Hematopoietic multipotent progenitor cell treated with erythropoietin and hydrocortisone succinate and interleukin-3 and kit ligand, for 8 days (in vitro differentiated cells): ENCODE data around the gene PRRG3.
"Not testable (repeated sequence)": the region's sequence is repeated elsewhere in the genome, so short reads cannot be mapped to it uniquely, and the experiment has no call there.

Experiments used
- DNase-seq: peaks from one replicate; pipeline ENCODE4 v3.0.0-alpha.2; 2015

The PRRG3 gene

DNA sequence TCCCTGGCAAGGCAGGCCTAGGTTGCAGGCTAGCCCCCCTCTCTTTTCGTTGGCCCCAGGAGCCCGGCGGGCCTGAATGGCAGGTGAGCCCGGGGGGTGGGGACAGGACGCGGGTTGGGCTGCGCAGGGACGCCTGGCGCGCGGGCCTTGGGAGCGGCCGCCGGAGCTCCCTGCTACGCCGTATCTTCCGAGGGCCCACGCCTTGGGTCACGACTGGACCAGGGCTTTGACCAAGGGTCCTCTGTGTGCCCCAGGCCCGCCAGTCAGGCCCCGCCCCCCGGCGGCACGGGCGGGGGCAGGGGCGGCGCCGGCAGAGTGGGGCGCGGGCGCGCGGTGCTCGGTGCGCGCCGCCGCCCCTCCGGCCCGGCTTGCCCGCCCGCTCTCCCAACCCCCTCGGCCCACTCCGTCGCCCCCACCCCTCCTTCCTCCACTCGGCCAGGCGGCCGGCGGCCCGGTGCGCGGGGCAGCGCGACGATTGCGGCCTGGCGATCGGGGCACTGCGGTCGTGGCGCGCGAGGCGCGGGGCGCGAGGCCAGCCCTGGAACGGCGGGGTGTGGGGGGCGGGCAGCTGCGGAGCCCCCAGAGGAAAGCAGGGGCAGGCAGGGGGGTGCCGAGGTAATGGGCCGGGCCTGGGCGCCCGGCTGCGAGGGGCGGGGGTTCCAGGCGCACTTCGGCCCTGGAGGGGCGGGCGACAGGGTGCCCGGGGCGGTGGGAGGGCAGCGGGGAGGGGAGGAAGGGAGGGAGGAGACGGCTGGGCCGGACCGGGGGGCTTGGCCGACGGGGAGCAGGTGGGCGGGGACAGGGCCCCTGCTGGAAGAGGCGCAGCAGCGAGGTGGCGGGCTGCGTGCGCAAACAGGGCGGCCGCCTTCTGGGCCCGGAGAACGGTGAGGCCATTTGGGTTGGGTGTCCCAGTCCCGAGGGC is at the start of gene PRRG3:
PRRG3 (plus strand) TSS at position 798 of the 922 bp plus-strand sequence. CDS start 3,357 bp downstream, outside the sequence.
- DNase-seq, result no peak

DNA sequence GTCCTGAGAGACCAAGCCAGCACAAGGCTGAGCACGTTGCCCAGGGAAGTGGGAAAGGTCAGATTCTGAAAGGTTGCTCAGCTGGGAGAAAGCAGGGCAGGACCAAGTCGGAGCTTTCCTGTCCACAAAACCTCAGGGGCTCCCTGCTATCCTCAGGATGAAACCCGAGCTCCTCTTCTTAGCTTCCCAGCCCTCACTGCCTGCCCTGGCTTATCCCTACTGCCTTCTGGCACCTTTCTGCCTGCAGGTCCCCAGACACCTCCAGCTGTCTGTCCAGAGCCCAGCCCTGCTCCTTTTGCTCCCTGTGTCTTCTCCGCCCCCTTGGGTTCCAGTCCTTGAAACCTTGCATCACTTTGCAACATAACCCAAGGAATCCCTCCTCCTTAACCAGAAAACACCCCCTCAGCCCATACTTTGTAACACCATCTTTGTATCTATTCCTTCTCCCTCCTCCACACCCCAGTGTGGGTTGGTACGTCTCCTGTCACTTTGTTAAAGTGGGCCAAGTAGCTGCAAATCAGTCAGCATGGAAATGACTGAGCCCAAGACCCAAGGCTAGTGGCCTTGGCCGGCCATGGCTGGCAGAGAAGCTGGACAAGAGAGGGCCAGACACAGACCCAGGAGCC is 20.0 kb upstream of the PRRG3 start:
- no peak for DNase-seq

GRCh38 chrX:151676196-151676595 is 19.1 kb upstream of the PRRG3 start:
- peak; percentile 55 for DNase-seq

- DNase-seq, result peak; percentile 83
Measured at GRCh38 chrX:151679798-151680402, 15.4 kb upstream of the PRRG3 start.

DNA sequence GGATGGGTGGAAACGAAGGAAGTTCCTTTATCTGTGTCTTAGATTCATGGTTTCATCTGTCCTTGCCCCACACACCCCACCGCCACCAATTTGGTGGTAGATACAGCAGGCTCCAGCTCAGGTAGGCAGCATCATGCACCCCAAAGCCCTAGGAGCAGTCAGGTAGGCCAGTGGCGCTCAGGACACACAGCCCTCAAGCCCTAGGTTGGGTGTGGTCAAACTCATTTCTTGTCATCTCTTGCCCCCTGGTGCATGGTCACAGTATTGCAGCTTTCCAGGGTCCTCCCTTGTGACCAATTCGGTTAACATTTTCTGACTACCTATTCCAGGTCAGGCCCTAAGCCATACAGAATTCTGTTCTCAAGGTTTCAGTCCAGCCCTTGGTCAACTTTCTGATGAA is 14.5 kb upstream of the PRRG3 start:
- DNase-seq, result peak; percentile 74

- no peak for DNase-seq
Measured at GRCh38 chrX:151687635-151688034, 7.6 kb upstream of the PRRG3 start.

- DNase-seq, result no peak
Measured at GRCh38 chrX:151688695-151689094, 6.6 kb upstream of the PRRG3 start.

DNA sequence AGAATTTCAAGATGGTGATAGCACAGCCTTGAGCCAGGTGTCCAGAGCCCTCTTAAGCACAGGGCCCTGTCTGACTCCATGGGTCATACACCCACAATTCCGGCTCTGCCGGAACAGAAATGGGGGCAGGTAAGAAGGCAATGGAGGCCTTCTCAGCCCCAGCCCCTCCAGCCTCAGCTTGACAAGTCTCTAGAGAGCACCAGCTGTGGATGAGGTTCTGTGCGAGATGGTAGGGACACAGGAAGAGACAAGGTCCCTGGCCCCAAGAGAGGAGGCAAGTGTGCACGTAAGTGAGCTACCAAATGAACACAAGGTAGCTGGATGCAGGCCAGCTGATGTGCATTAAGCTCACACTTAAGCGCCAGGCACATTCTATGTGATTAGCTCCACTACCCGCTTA is 2.4 kb upstream of the PRRG3 start:
- DNase-seq, result no peak

DNA sequence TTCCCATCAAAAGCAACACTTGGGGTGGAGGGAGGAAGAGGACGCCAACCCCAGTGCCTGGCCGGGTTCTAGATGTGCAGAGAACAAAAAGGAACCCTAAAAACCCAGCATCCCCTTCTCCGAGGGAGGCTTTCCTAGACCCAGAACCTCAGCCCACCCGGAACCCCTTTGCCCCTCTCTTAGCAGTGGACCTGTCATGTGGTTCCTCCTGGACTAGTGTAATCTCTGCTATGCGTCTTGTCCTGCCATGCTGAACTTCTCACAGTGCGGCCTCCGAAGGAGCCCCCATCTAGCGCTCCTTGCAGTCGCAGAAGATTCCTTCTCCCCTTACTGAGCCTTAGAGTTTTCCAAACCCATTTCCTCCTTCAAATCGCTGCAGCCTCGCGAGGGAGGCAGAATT is 1.1 kb upstream of the PRRG3 start:
- DNase-seq, result no peak

GRCh38 chrX:151695583-151696340 is 504 bp downstream of the PRRG3 start:
- DNase-seq, result no peak

DNA sequence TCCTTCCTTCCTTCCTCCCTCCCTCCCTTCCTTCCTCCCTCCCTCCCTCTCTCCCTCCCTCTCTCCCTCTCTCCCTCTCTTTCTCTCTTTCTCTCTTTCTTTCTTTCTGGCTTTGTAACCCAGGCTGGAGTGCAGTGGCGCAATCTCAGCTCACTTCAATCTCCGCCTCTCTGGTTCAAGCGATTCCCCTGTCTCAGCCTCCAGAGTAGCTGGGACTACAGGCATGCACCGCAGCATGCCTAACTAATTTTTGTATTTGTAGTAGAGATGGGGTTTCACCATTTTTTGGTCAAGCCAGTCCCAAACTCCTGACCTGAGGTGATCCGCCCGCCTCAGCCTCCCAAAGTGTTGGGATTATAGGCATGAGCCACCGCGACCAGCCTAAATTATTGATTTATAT is 1.8 kb downstream of the PRRG3 start:
- not testable (repeated sequence) for DNase-seq

- DNase-seq, result no peak
Measured at GRCh38 chrX:151697522-151697921, 2.3 kb downstream of the PRRG3 start.

DNA sequence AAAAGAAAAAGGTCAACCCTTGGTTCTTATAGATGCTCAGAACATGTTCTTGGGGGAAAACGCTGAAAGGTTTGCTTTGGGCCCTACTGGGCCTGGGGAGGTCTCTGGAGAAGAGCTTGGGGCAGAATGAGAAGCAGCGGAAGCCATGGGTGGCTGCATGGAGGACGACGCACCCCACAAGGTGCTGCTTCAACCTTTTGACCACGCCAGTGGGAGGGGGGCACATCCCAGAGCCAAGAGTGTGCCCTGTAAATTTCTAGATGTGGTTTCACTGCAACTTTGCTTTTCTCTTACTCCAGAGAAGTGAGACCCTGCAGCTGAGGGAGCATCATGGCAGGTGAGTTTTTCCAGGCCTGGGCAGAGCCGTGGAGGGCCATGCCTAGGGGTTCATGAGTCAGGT is 3.2 kb downstream of the PRRG3 start:
- DNase-seq, result no peak

DNA sequence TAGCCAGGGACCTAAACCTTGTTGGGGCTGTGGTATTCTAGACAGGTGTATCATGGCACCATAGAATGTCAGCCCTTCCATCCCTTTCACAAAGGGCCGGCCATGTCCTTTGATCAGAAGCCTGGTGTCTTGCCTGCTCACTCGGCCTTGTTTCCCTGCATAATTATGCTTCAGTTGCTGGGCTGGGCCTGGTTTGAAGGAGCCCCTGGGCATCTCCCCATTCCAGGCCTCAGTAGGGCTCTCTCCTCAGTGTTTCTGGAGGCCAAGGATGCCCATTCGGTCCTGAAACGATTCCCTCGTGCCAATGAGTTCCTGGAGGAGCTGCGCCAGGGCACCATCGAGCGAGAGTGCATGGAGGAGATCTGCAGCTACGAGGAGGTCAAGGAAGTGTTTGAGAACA is 4.5 kb downstream of the PRRG3 start:
- DNase-seq, result no peak

DNA sequence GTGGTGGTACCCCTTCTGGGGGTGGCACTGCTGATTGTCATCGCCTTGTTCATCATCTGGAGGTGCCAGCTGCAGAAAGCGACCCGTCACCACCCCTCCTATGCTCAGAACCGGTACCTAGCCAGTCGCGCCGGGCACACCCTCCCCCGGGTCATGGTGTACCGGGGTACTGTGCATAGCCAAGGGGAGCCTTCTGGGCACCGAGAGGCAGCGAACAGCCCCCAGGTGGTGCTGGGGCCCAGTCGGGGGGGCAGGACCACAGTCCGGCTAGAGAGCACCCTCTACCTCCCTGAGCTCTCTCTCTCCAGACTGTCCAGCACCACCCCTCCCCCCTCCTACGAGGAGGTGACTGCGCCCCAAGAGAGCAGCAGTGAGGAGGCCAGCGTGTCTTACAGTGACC is 5.3 kb downstream of the PRRG3 start:
- DNase-seq, result no peak

DNA sequence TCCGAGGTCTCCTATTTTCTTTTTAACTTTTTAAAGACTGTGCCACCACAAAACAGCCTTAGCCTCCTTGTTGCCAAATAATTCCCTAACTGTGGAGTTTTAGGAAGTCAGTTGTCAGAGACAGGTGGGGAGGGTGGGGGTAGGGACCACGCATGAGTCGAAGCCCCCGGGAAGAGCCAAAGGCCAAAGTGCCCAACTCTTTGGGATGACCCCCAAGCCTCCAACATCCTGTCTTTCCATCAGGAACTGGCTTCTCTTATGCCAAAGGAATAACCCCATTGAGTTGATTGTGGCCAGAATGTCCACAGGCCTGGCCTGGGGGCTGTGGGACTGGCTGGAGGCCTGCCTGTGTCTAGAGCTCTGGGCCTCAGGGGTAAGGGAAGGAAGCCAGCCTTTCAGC is 5.8 kb downstream of the PRRG3 start:
- DNase-seq, result no peak

- no peak for DNase-seq
Measured at GRCh38 chrX:151701531-151701930, 6.3 kb downstream of the PRRG3 start.

DNA sequence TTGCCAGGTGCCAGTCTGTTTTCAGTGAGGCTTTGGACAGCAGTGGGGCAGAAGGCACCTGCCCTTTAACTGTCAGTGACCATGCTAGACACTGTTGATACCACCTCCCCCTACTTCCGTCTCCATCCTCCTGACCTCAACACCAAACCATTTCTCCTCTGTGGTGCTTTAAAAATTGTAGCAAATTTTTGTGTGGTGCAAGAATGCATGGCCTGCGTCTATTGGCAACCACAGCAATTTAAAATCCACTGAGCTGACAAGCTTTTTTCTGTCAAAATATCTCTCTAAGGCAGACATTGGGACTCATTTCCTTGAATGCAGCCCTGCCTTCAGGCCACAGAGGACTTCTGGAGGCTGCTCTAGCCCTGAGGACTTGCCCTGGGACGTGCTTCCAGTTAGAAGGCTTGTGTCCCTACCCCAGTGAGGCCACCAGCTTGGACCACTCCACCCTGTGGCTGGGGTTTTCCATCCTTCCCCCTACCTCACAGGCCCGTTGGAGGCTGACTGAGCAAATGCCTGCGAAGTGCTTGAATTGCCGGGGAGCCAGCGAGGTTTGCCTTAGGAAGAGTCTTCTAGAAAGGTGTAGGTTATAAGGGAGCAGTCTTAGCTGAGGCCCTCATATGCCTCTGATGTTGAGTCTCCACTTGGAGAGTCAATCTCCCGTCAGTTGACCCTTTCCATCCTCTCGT is 6.9 kb downstream of the PRRG3 start:
- no peak for DNase-seq

DNA sequence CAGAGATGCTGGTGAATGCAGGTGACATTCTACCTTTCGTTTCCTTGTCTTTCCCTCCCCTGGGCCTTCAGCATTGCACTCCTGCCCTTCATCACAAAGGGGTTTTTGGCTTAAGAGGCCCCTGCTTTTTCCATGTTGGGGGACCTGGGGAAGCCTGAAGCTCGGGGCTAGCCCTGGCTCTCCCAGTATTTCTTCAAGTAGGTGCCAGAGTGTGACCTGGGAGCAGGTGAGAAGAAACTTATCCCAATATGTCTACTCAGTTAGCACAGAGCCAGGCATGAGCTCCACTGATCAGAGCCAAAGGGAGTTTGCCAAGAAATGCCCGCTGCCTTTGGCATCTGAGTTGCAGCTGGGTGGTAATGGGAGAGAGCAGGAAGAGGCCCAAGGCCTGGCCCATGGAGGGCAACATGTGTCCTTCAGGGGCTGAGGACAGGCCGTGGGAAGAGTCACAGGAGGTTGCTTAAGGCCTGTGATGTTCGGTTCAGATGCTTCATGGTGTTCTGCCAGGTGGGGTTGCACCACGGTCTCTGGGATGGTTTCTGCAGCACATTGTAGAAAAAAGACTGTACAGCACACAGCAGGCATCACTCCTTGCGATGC is 7.6 kb downstream of the PRRG3 start:
- DNase-seq, result no peak

DNA sequence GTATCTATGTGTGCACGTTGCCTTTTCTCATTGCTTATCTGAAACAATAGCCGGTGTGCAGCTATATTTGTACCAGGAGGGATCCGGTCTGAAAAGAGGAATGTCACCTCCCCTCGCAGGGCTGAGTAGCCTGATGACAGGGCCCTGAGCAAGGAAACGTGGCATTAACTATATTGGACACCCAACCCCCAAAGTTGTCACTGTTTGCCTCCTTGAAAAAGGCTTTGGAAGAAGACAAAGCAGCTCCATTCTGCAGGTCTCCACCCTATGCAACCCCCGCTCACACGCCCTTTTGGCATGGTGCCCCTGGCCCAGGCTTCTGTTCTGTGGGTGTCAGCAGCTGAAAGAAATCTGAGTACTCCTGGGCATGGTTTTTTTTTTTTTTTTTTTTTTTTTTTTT is 8.2 kb downstream of the PRRG3 start:
- DNase-seq, result no peak

DNA sequence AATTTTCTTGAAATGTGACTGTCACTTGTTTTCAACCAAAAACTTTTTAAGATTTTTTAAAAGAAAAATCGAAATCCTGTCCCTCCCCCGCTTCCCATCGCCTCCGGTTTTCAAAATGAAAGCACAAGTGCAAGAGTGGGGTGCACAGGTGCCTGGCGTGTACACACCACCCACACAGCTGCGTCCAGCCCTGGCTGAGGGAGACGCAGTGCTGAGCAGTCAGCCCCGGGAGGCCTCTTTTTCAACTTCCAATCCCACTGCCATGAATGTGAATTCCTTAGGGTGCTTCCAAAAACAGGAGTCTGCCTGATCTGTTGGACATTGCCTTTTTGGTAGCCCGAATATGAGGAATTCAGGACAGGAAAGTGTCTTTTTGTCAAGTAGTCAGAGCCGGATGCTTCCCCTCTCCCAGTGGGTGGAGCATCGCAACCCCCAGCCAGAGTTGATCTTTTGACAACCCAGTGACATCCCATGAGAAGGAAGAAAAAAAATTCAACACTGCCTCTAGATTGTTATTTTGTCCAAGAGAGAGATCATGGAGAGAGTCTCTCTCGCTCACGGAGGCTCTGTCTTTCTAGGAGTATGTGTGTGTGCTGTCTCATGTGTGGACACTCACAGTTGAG is 8.9 kb downstream of the PRRG3 start:
- DNase-seq, result no peak

DNA sequence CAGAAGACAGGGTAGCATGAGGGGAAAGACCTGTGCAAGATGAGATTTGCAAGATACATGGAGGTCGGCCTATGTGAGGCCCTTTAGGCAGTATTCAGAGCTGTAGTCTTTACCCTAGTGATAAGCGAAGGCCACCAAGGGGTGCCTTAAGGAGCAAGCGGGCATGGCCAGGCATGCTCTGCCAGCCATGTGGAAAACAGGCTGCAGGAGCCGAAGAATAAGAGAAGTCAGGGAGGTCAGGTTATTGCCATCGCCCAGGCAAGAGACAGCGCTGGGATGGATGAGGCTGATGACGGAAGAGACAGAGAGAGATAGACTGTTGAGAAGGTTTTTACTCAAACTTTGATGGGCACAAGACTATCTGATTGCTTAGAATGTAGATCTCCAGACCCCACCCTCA is 13.6 kb downstream of the PRRG3 start:
- no peak for DNase-seq
